H1 (cell line): ENCODE measurements around the gene TRAPPC8.

Experiments
- RAD21 ChIP-seq, 2 experiments: IDR thresholded peaks in 1 of 2; conservative IDR thresholded peaks in 1 of 2; 2 replicates each; pipeline ENCODE4 v1.6.1; 2011; ENCODE audit warnings: low read depth in 2 of 2, low read length in 2 of 2, improper control_type of control experiment in 1 of 2, inconsistent platforms in 1 of 2, mild to moderate bottlenecking in 1 of 2, moderate library complexity in 1 of 2
- YY1 ChIP-seq: IDR thresholded peaks from 2 replicates; pipeline ENCODE4 v1.6.1; 2011; ENCODE audit warnings: low read depth, mild to moderate bottlenecking, low read length

DNA sequence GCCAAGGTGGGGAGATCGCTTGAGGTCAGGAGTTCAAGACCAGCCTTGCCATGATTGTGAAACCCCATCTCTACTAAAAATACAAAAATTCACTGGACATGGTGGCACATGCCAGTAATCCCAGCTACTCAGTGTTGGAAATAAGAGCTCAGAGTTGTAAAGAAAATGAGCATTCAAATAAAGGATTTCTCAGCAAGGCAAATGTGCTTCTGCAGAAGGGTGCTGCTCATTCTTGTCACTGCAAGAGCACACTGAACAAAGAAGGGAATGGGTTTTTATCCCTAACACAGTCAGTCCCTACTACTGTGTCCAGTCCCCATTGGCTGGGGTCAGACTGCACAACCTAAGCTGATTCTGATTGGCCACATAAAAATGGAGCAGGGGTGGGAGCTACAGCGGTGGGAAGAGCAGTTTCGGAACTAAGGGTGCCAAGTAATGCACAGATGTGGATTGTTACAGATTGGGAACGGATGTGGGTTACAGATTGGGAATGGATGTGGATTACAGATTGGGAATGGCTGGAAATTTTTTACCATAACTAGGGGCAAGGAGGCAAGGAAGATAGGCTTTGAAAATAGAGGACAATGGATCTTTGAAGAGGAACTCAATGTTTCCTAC lies 31.1 kb upstream of the TRAPPC8 start:
- TF ChIP-seq YY1 (no peak), RAD21 (IDR thresholded peaks at IDR 0.05 in 1 of 2, conservative IDR thresholded peaks at IDR 0.05 in 1 of 2; ENCODE audit: low read depth in 2 of 2, low read length in 2 of 2) (no peak)
